ENCODE data around the gene CNTN2.

- TF ChIP-seq CTCF (IDR thresholded peaks at IDR 0.05; ENCODE audit: poor library complexity): no peak
- no peak for TF ChIP-seq EZH2 (IDR thresholded peaks at IDR 0.05; ENCODE audit: borderline replicate concordance)
Observed at GRCh38 chr1:205108464-205108863, 65.5 kb downstream of the CNTN2 start.
